Epithelial cell of prostate (primary cell): ENCODE measurements around the gene PRKG1.

Experiments used
- DNase-seq: peaks from one replicate; pipeline ENCODE4 v3.0.0-alpha.2; 2011; ENCODE audit warnings: low read depth, low spot score
- H3K27ac ChIP-seq: fragments of 450-650 bp; 2 replicates; pipeline ENCODE4 v1.5.1; 2017; ENCODE audit warnings: mild to moderate bottlenecking

The PRKG1 gene

GRCh38 chr10:52105301-52105700 is 1031.0 kb downstream of the PRKG1 start:
- no peak for DNase-seq
- H3K27ac ChIP-seq: no peak overlapping the region

- no peak for DNase-seq
- H3K27ac ChIP-seq: no peak overlapping the region
Measured at GRCh38 chr10:52106011-52106410, 1031.7 kb downstream of the PRKG1 start.

- H3K27ac ChIP-seq: no peak overlapping the region
- no peak for DNase-seq
Measured at GRCh38 chr10:52106899-52107298, 1032.6 kb downstream of the PRKG1 start.

- H3K27ac ChIP-seq: no peak overlapping the region
- no peak for DNase-seq
Measured at GRCh38 chr10:52108236-52108635, 1033.9 kb downstream of the PRKG1 start.

- H3K27ac ChIP-seq: no peak overlapping the region
- no peak for DNase-seq
Measured at GRCh38 chr10:52110576-52110975, 1036.3 kb downstream of the PRKG1 start.

GRCh38 chr10:52111101-52111891 is 1037.0 kb downstream of the PRKG1 start:
- H3K27ac ChIP-seq: no peak overlapping the region
- DNase-seq: no peak

GRCh38 chr10:52115823-52116222 is 1041.5 kb downstream of the PRKG1 start:
- no peak for DNase-seq

GRCh38 chr10:52119507-52119906 is 1045.2 kb downstream of the PRKG1 start:
- no peak for DNase-seq
- no peak overlapping the region for H3K27ac ChIP-seq

More at GRCh38 chr10:52115823-52116222, 1041.5 kb downstream of the PRKG1 start:
- peak overlapping the region; percentile 40 for H3K27ac ChIP-seq

GRCh38 chr10:52121688-52122087 is 1047.4 kb downstream of the PRKG1 start:
- no peak overlapping the region for H3K27ac ChIP-seq
- no peak for DNase-seq

- no peak for DNase-seq
- no peak overlapping the region for H3K27ac ChIP-seq
Measured at GRCh38 chr10:52128056-52128683, 1053.9 kb downstream of the PRKG1 start.

GRCh38 chr10:52129410-52130178 is 1055.3 kb downstream of the PRKG1 start:
- no peak for DNase-seq
- no peak overlapping the region for H3K27ac ChIP-seq

GRCh38 chr10:52135101-52135500 is 1060.8 kb downstream of the PRKG1 start:
- no peak overlapping the region for H3K27ac ChIP-seq
- peak; percentile 20 for DNase-seq

GRCh38 chr10:52136921-52137320 is 1062.6 kb downstream of the PRKG1 start:
- DNase-seq: no peak
- no peak overlapping the region for H3K27ac ChIP-seq

GRCh38 chr10:52143338-52143737 is 1069.1 kb downstream of the PRKG1 start:
- no peak for DNase-seq
- H3K27ac ChIP-seq: no peak overlapping the region

GRCh38 chr10:52145636-52146035 is 1071.3 kb downstream of the PRKG1 start:
- H3K27ac ChIP-seq: no peak overlapping the region
- no peak for DNase-seq

GRCh38 chr10:52146766-52147165 is 1072.5 kb downstream of the PRKG1 start:
- H3K27ac ChIP-seq: no peak overlapping the region
- no peak for DNase-seq

- no peak for DNase-seq
- H3K27ac ChIP-seq: no peak overlapping the region
Measured at GRCh38 chr10:52170776-52171175, 1096.5 kb downstream of the PRKG1 start.

GRCh38 chr10:52172581-52172980 is 1098.3 kb downstream of the PRKG1 start:
- DNase-seq: no peak
- no peak overlapping the region for H3K27ac ChIP-seq

GRCh38 chr10:52185256-52185655 is 1111.0 kb downstream of the PRKG1 start:
- DNase-seq: no peak
- no peak overlapping the region for H3K27ac ChIP-seq

GRCh38 chr10:52187521-52188258 is 1113.4 kb downstream of the PRKG1 start:
- DNase-seq: no peak
- H3K27ac ChIP-seq: no peak overlapping the region
